ENCODE data around the gene SF3B2. TPM values are rescaled to one million over a fixed set of nuclear protein-coding genes. Genes with fewer than 3 reads are reported as not detected.
A peak's percentile ranks its signal among the peaks of the same experiment; 100 is the strongest.

Gene SF3B2
- total and polyA plus RNA-seq, 9 donors: 113 to 203 (median 189) TPM

- Histone ChIP-seq H3K4me1 (ENCODE audit: insufficient read depth) (peaks cover 4% of the 10 kb centered on the region), H3K27me3 (no peaks in the 10 kb centered on the region), H3K36me3 (no peaks in the 10 kb centered on the region), H3K9me3 (no peaks in the 10 kb centered on the region), H3K27ac (no peak overlapping the region), H3K4me3 (no peak overlapping the region)
- peak in 1 of 5 donors; percentile 26 for DNase-seq
- WGBS, 3 donors: 45 to 65% (median 48%) methylated on average over 5 of the region's 5 CpGs
- TF ChIP-seq, protein P1, sequence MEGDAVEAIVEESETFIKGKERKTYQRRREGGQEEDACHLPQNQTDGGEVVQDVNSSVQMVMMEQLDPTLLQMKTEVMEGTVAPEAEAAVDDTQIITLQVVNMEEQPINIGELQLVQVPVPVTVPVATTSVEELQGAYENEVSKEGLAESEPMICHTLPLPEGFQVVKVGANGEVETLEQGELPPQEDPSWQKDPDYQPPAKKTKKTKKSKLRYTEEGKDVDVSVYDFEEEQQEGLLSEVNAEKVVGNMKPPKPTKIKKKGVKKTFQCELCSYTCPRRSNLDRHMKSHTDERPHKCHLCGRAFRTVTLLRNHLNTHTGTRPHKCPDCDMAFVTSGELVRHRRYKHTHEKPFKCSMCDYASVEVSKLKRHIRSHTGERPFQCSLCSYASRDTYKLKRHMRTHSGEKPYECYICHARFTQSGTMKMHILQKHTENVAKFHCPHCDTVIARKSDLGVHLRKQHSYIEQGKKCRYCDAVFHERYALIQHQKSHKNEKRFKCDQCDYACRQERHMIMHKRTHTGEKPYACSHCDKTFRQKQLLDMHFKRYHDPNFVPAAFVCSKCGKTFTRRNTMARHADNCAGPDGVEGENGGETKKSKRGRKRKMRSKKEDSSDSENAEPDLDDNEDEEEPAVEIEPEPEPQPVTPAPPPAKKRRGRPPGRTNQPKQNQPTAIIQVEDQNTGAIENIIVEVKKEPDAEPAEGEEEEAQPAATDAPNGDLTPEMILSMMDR (IDR thresholded peaks at IDR 0.05): no peak
- TF ChIP-seq POLR2A (IDR thresholded peaks at IDR 0.05) (no peak), EP300 (IDR thresholded peaks at IDR 0.05) (no peak)
- intact Hi-C loops (cut with DNase I): no loop called here
Observed at GRCh38 chr11:66050581-66051231, 1.5 kb upstream of the SF3B2 start.

GRCh38 chr11:66051371-66051765 lies 796 bp upstream of the SF3B2 start:
- WGBS, 3 donors: 20 to 26% (median 23%) methylated on average over 12 of the region's 12 CpGs
- intact Hi-C loops (cut with DNase I): no loop called here
- Histone ChIP-seq H3K27ac (peak overlapping the region; percentile 31 to 92), H3K4me3 (peak overlapping the region; percentile 100), H3K9me3 (no peaks in the 10 kb centered on the region), H3K27me3 (no peaks in the 10 kb centered on the region), H3K36me3 (no peaks in the 10 kb centered on the region), H3K4me1 (ENCODE audit: insufficient read depth) (peaks cover 4% of the 10 kb centered on the region)
- TF ChIP-seq, protein P1 (IDR thresholded peaks at IDR 0.05): no peak
- TF ChIP-seq POLR2A (IDR thresholded peaks at IDR 0.05): no peak
- TF ChIP-seq EP300 (IDR thresholded peaks at IDR 0.05): no peak
- DNase-seq: peak in 1 of 5 donors; percentile 30

DNA sequence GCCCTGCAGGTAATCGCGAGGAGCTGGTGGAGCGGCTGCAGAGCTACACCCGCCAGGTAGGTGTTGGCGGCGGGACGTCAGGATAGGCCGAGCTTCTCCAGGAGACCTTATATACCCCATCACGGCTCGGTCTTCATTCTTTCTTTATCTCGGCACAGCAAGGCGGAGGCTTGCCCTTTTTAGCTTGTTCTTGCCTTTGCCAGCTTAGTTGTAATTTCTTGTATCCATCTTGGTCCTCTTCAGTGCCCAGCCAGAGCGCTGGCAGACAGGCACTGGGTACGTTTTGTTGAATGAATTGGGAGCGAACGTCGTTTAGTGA lies 459 bp downstream of the SF3B2 start:
- 1% methylated on average over 17 of the region's 17 CpGs for WGBS, 3 donors
- no peaks in the 10 kb centered on the region for H3K27me3 ChIP-seq
- peak overlapping the region in 1 of 2 donors; percentile 92 for H3K27ac ChIP-seq
- H3K9me3 ChIP-seq: no peaks in the 10 kb centered on the region
- no peaks in the 10 kb centered on the region for H3K36me3 ChIP-seq
- intact Hi-C loops (cut with DNase I): no loop called here
- H3K4me3 ChIP-seq: peak overlapping the region; percentile 100
- DNase-seq: no peak
- H3K4me1 ChIP-seq (ENCODE audit: insufficient read depth): peaks cover 4% of the 10 kb centered on the region
- TF ChIP-seq, protein P1 (IDR thresholded peaks at IDR 0.05): no peak

DNA sequence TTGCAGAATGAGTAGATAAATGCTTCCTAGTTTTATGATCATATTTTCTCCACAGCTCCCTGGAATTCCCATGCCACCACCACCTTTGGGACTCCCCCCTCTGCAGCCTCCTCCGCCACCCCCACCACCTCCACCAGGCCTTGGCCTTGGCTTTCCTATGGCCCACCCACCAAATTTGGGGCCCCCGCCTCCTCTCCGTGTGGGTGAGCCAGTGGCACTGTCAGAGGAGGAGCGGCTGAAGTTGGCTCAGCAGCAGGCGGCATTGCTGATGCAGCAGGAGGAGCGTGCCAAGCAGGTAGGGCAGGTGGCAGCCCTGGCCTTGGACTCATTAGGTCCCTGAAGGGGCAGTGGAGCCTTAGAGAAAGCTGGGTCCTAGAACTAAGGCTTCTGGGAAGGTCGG lies 2.9 kb downstream of the SF3B2 start:
- H3K36me3 ChIP-seq: no peaks in the 10 kb centered on the region
- H3K4me1 ChIP-seq (ENCODE audit: insufficient read depth): peaks cover 4% of the 10 kb centered on the region
- 87 to 91% (median 88%) methylated on average over 7 of the region's 7 CpGs for WGBS, 3 donors
- H3K27ac ChIP-seq: no peak overlapping the region
- no peaks in the 10 kb centered on the region for H3K27me3 ChIP-seq
- no peak for DNase-seq
- TF ChIP-seq EP300 (IDR thresholded peaks at IDR 0.05) (no peak), POLR2A (IDR thresholded peaks at IDR 0.05) (no peak)
- intact Hi-C loops (cut with DNase I): no loop called here
- H3K4me3 ChIP-seq: no peak overlapping the region
- no peaks in the 10 kb centered on the region for H3K9me3 ChIP-seq

GRCh38 chr11:66056501-66056900 lies 4.3 kb downstream of the SF3B2 start:
- no peaks in the 10 kb centered on the region for H3K9me3 ChIP-seq
- no peak for TF ChIP-seq EP300 (IDR thresholded peaks at IDR 0.05)
- TF ChIP-seq POLR2A (IDR thresholded peaks at IDR 0.05): no peak
- TF ChIP-seq, protein P1 (IDR thresholded peaks at IDR 0.05): no peak
- no peak for DNase-seq
- no peak overlapping the region for H3K27ac ChIP-seq
- WGBS, 3 donors: 35 to 39% (median 38%) methylated on average over 7 of the region's 7 CpGs
- H3K36me3 ChIP-seq: no peaks in the 10 kb centered on the region
- peaks cover 4% of the 10 kb centered on the region for H3K4me1 ChIP-seq (ENCODE audit: insufficient read depth)
- H3K4me3 ChIP-seq: no peak overlapping the region
- no peaks in the 10 kb centered on the region for H3K27me3 ChIP-seq
- intact Hi-C loops (cut with DNase I): loop anchor here in 1 of 4 donors (2.0 kb wide), 1 partner anchor 62 kb away; no protein-coding TSS in a partner anchor

Data from ovary (tissue), 9 donors.